H7 (cell line): ENCODE results near the gene MYCN. TPM values are rescaled to one million over a fixed set of nuclear protein-coding genes. Genes with fewer than 3 reads are reported as not detected.
A peak's percentile ranks its signal among the peaks of the same experiment; 100 is the strongest.

Experiments used
- DNase-seq: peaks from one replicate; pipeline ENCODE4 v3.0.0; 2012
- H3K27me3 ChIP-seq: 2 replicates; pipeline ENCODE4 v1.6.0; 2011; ENCODE audit warnings: mild to moderate bottlenecking, low read length; ENCODE audit not compliant: control insufficient read depth, insufficient read depth
- H3K36me3 ChIP-seq: replicated peaks from 2 replicates; pipeline ENCODE4 v1.5.1; 2011; ENCODE audit warnings: low read length; ENCODE audit not compliant: control insufficient read depth, insufficient read depth
- H3K4me3 ChIP-seq: 2 replicates; pipeline ENCODE4 v1.5.1; 2011; ENCODE audit warnings: low read depth, mild to moderate bottlenecking, control low read depth, low read length, moderate library complexity; ENCODE audit not compliant: insufficient read depth
- total RNA-seq: library from RNA; depleted of rRNA; stranded (reverse); fragments of >200 nt; shearing (Covaris generic); gene quantifications from 2 replicates; pipeline ENCODE4 v1.2.3, GENCODE V29; 2014; rRNA removed

MYCN gene
- total RNA-seq, result 48.4 and 49.9 TPM in 2 replicates

DNA sequence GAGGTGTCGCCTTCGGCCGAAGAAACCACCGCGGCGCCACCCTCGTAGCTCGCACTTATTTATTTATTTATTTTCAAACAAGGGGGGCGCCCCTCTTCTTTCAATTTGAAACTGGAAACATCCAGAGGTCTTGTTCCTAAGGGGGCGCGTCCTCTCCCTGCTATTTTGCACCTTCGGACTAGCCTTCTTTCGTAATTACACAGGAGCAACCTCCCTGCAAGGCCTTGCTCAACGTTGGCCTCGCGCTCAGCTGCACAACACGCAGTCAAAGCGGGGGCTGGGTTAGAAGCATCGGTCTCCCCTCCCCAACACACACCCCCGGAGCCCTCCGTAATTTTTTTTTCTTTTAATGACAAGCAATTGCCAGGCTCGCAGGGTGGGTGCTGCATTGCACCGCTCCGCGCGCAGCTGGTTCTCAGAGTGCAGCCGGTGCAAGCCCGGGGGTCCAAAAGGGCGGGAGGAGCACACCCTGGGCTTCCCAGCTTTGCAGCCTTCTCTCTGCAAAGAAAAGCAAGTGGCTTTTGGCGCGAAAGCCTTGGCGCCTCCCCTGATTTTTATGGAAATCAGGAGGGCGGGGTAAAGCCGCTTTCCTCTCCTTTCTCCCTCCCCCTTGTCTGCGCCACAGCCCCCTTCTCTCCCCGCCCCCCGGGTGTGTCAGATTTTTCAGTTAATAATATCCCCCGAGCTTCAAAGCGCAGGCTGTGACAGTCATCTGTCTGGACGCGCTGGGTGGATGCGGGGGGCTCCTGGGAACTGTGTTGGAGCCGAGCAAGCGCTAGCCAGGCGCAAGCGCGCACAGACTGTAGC, at the start of gene MYCN:
TSS of gene MYCN (plus strand) at position 697 of the 807 bp plus-strand sequence. CDS start 1,515 bp downstream, outside the sequence.
- H3K36me3 ChIP-seq, result peaks cover 2% of the 10 kb centered on the region
- peak; percentile 92 for DNase-seq
- peak within 1 kb of the TSS; percentile 95 for H3K4me3 ChIP-seq
- no peaks in the 10 kb centered on the region for H3K27me3 ChIP-seq

DNA sequence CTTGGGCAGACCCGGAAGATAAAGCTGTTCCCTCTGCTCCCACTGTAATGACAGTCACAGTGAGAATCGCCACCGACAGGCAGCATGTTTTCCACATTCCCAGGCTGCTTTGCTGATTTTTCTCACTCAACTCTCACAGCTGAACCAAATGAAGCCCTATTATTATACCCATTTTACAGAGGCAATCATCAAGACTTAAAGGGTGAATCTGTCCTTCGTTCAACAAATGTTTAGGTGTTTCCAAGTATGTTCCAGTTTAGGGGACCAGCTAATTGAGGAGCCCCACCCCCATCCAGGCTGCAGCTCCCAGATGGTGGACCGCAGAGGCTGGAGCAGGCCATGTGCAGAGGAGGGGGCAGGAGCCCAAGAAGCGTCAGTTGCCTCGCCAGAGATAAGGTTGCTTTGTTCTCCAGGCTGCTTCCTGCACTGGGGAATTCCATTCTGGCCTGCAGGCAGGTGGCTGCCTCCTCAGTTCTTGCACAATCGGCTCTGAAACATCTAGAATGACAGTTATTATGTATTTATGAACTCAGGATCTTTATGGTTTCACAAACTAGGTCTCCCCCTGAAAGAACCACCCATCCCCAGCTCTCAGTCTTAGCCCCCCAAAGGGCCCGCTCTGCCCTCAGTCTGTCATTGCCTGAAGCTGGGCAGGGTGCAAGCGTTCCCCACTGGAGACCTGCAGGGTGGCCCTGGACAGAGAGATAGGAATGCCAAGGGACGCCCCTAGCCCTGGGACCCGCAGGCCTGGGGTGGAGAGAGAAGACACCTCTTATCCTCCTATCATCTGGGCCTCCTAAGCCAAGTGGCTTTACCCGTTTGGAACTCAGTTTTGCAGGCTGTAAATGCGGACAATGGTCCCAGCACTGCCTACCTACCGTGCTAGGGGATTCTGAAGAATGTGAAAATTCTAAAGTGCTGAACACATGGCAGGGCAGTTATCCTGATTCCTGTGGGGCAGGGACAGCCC, 49.1 kb upstream of the MYCN start:
- Histone ChIP-seq H3K4me3 (no peak overlapping the region), H3K27me3 (no peaks in the 10 kb centered on the region), H3K36me3 (no peaks in the 10 kb centered on the region)
- DNase-seq, result peak; percentile 60

DNA sequence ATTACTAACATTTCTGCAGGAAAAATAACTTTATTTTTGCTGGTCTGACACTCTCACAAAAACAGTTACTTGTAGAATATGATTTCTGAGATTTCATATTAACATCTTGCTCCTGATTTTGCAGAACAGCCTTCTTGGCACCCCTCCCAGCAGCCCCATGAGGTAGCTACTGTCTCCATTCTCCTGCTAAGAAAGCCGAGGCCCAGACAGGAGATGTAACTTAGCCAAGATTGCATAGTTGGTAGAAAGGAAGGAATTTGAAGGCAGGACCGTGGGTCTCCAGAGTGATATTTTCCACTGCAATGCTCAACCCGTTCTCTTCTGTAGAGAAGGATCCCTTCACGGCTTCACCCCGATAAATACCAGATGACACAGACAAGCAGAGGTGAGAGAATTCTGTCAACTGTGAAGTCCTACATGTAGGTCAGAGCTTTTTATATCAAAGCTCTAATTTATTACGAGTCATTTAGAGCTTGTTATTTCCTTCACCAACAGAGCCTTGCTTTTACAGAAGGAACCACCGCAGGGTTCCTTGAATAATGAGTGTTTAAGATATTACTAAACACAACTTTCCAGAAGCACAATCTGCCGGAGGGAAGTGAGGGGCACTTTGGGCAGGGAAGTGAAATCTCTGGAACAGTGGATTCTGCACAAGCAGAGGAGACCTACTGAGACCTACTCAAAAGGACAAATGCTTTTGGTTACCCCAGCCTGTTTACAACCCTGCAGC, 48.0 kb upstream of the MYCN start:
- no peaks in the 10 kb centered on the region for H3K27me3 ChIP-seq
- H3K36me3 ChIP-seq, result no peaks in the 10 kb centered on the region
- no peak overlapping the region for H3K4me3 ChIP-seq
- DNase-seq, result no peak

GRCh38 chr2:15893085-15893484, 47.3 kb upstream of the MYCN start:
- Histone ChIP-seq H3K36me3 (no peaks in the 10 kb centered on the region), H3K4me3 (no peak overlapping the region), H3K27me3 (no peaks in the 10 kb centered on the region)
- no peak for DNase-seq

DNA sequence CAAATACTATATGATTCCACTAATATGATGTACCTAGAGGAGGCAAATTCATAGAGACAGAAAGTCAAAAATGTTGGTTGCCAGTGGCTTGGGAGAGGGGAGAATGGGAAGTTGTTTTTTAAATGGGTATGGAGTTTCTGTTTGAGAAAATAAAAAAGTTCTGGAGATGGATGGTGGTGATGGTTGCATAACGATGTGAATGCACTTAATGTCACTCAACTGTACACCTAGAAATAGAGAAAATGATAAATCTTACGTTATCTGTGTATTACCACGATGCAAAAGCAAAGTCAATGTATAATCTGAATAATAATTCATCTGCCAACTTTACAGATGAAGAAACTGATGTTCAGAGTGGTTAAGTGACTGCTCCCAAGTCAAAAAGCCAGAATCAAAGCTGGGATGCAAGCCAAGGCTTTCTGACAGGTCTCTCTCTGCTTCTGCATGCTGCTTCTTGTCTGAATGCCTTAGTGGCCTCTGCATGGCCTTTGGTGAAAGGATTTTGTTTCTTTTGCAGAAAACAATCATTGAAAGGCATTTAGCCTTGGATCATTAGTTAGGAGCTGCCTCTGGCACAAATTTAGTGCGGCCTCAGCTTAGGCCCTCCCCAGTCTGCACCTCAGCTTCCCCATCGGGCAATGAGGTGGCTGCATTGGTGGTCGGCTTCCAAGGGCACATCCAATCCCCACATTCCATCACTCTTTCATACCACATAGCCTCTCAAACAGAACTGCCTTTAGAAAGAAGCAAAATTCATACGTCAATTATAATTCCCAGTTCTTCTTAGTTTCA, 46.5 kb upstream of the MYCN start:
- no peak for DNase-seq

DNA sequence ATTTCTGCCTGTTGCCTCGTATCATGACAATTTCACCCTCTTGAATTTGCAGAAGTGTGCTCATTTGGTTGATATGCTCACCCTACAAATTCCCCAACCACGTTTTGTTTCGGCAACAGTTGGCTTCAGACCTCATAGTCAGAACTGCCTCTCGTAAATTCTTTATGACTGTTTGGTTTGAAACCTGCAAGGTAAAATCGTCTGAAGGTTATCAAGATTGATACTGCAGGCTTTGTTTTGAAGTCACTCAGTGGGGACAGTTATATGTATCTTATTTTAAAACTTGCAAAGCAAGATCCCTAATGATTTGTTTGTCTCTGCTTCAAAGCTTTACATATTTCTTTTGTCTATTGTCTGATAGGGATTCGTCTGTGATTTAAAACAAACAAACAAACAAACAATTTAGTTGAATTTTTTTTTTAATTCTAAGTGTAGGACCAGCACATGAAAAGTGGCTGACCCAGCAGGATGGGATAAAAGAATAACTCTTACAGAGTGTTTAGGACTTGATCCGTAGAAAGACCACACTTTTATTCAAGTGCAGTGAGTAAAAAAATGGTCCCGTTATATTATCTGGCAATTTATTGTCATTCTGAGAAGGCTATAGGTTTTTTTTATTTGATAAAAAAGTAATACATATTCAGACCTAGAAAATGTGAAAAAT, 45.7 kb upstream of the MYCN start:
- no peak for DNase-seq
- no peaks in the 10 kb centered on the region for H3K27me3 ChIP-seq
- H3K4me3 ChIP-seq, result no peak overlapping the region
- H3K36me3 ChIP-seq, result no peaks in the 10 kb centered on the region

More for the DNA sequence above, 46.5 kb upstream of the MYCN start:
- Histone ChIP-seq H3K36me3 (no peaks in the 10 kb centered on the region), H3K4me3 (no peak overlapping the region), H3K27me3 (no peaks in the 10 kb centered on the region)

DNA sequence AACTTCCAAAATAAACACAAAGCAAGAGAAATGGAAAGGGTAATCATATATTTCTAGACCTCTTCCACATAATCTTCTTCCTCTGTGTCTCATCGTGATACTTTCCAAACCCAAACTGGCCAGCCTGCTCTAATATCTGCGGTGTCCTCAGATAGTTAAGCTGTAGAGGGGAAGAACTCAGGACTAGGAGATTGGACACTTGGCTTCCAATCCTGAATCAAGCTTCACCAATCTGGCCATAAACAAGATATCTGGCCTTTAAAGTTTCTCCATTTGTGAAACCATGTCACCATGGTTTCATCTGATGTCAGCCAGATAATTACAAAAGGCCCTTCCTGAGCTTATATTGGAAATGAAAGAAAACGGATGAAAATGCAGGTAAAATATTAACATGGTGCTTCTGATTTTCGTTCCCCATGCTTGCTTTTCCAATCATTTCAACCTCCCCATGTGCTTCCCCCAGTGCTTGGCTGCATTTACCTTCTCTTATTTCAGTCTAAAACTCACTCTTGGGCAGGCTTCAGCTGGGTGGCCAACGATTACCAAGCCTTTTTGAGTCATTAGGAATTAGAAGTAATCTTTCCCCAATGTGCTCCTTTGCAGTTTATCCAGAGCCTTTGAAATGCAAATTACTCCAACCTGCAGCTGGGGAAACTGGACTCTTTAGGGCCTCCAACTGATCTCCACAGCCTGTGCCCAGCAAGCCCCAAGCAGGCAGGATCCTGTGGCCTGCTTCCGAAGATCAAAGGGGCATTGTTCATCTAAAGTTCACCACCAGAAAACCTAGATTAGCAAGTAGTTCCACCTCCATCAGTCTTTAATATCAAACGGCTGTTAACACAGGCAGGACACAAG, 44.5 kb upstream of the MYCN start:
- Histone ChIP-seq H3K27me3 (no peaks in the 10 kb centered on the region), H3K36me3 (no peaks in the 10 kb centered on the region), H3K4me3 (no peak overlapping the region)
- DNase-seq, result no peak

DNA sequence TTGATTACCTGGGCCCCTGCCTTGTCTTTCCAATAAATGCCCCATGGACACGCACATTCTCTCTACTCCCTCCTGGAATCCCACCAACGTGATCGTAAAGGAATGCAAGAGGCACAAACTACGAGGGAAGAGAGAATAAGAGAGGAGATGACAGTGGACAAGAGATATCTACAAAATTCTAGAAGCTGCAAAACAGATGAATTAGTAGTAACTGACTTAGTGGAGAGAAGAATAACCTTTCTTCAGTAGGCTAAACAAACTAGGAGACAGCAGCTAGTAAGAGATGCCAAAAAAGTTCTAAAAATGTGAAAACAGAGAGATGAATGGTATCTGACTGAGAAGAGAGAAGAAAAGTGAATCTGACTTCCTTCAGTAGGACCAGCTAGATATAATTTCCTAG, 43.5 kb upstream of the MYCN start:
- Histone ChIP-seq H3K4me3 (no peak overlapping the region), H3K27me3 (no peaks in the 10 kb centered on the region), H3K36me3 (no peaks in the 10 kb centered on the region)
- no peak for DNase-seq

- no peaks in the 10 kb centered on the region for H3K27me3 ChIP-seq
- H3K36me3 ChIP-seq, result no peaks in the 10 kb centered on the region
- H3K4me3 ChIP-seq, result no peak overlapping the region
- DNase-seq, result no peak
These were observed 42.8 kb upstream of the MYCN start for GRCh38 chr2:15897431-15898098.

- no peak for DNase-seq
- Histone ChIP-seq H3K27me3 (no peaks in the 10 kb centered on the region), H3K36me3 (no peaks in the 10 kb centered on the region), H3K4me3 (no peak overlapping the region)
These were observed 41.1 kb upstream of the MYCN start for GRCh38 chr2:15899327-15899612.

DNA sequence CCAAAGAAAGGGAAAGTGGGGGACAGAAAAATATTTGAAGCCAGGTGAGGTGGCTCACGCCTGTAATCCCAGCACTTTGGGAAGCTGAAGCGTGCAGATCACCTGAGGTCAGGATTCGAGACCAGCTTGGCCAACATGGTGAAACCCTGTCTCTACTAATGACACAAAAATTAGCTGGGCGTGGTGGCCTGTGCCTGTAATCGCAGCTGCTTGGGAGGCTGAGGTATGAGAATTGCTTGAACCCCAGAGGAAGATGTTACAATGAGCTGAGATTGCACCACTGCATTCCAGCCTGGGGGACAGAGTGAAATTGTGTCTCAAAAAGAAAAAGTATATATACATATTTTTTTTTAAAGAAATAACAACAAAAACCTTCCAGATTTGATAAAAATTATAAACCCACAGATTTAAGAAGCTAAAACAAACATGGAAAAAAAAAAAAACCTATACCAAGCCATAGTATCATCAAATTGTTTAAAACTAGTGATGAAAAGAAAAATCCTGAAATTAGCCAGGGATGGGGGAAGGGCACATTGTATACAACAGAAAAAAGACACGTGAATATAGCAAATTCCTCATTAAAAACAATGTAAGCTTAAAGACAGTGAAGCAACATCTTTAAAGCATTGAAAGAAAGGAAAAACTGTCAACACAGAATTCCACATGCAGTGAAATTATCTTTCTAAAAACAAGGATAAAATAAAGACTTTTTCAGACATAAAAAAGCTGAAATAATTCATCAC, 40.4 kb upstream of the MYCN start:
- H3K36me3 ChIP-seq, result no peaks in the 10 kb centered on the region
- no peak for DNase-seq
- H3K4me3 ChIP-seq, result no peak overlapping the region
- no peaks in the 10 kb centered on the region for H3K27me3 ChIP-seq
